Gastrocnemius medialis (tissue), 4 donors: ENCODE results near the gene MYOZ2. TPM values are rescaled to one million over a fixed set of nuclear protein-coding genes. Genes with fewer than 3 reads are reported as not detected.

Experiments used
- ATAC-seq, 2 donors: fragments of 150-250 bp; one replicate each; pipeline ENCODE4 v1.9.1; 2016
- DNase-seq, 2 donors: peaks; one replicate each; pipeline ENCODE4 v3.0.0-alpha.2; 2019
- H3K27ac ChIP-seq, 4 donors: fragments of 200-600 bp; sonication (generic); 1 replicate in 1 of 4; 2 replicates in 3 of 4; pipeline ENCODE4 v1.5.1; 2016 to 2018; ENCODE audit warnings: mild to moderate bottlenecking in 2 of 4, moderate library complexity in 1 of 4
- H3K27me3 ChIP-seq, 3 donors: fragments of 200-600 bp; sonication (generic) in 2 of 3; 1 replicate in 1 of 3; 2 replicates in 2 of 3; pipeline versions ENCODE4 v1.5.1 to v1.6.0; 2016 to 2019; ENCODE audit warnings: mild to moderate bottlenecking in 1 of 3, moderate library complexity in 1 of 3
- H3K36me3 ChIP-seq, 2 donors: fragments of 200-600 bp; sonication (generic) in 1 of 2; one replicate each; pipeline ENCODE4 v1.5.1; 2017 to 2018
- H3K4me1 ChIP-seq, 2 donors: fragments of 200-600 bp; sonication (generic) in 1 of 2; one replicate each; pipeline ENCODE4 v1.5.1; 2016 to 2017; ENCODE audit warnings: mild to moderate bottlenecking in 2 of 2
- H3K4me3 ChIP-seq, 4 donors: fragments of 200-600 bp; sonication (generic) in 3 of 4; 1 replicate in 1 of 4; 2 replicates in 3 of 4; pipeline ENCODE4 v1.5.1; 2016 to 2019; ENCODE audit warnings: mild to moderate bottlenecking in 2 of 4
- H3K9me3 ChIP-seq, 3 donors: fragments of 200-600 bp; sonication (generic) in 2 of 3; 1 replicate in 1 of 3; 2 replicates in 2 of 3; pipeline ENCODE4 v1.5.1; 2016 to 2019
- CTCF ChIP-seq, 5 experiments: fragments of 450-650 bp in 3 of 5; fragments of 200-600 bp in 2 of 5; sonication (generic) in 2 of 5; IDR thresholded peaks in 4 of 5; conservative IDR thresholded peaks in 1 of 5; 1 replicate in 4 of 5; 2 replicates in 1 of 5; pipeline ENCODE4 v1.5.1; 2016 to 2019; ENCODE audit warnings: antibody characterized with exemption in 5 of 5, mild to moderate bottlenecking in 3 of 5, moderate library complexity in 3 of 5
- POLR2A ChIP-seq, 2 donors: fragments of 450-650 bp; IDR thresholded peaks; one replicate each; pipeline ENCODE4 v1.6.1; 2017; ENCODE audit warnings: antibody characterized with exemption in 2 of 2, mild to moderate bottlenecking in 2 of 2, moderate library complexity in 2 of 2
- in situ Hi-C, 4 donors: fragments of 200-750 bp; cut with MboI; loops; one replicate each; pipeline versions ENCODE4 v1.15.0 to v1.8.0; 2017; ENCODE audit warnings: low sequenced_read_pairs in 4 of 4
- intact Hi-C: fragments of 100-400 bp; cut with DNase I; formaldehyde crosslinking; loops from one replicate; pipeline ENCODE4 v1.15.1; 2023; ENCODE audit warnings: low total_unique reads
- total RNA-seq, 4 donors: library from RNA; depleted of rRNA; stranded (reverse); fragments of >200 nt; gene quantifications; one replicate each; pipeline versions ENCODE4 v1.1.0 to v1.2.3, GENCODE V29; 2016

The MYOZ2 gene
- total RNA-seq, 4 donors from 2014 or later: 30.6 to 290 (median 87.9) TPM

GRCh38 chr4:119149110-119149509, 13.5 kb downstream of the MYOZ2 start:
- Histone ChIP-seq H3K27ac (peak overlapping the region; percentile 62 to 89 (median 73)), H3K36me3 (peaks cover 0 to 10% of the 10 kb centered on the region in 2 donors), H3K4me1 (peaks cover 0 to 29% of the 10 kb centered on the region in 2 donors), H3K4me3 (peak overlapping the region in 2 of 4 donors; percentile 24 to 39), H3K9me3 (no peaks in the 10 kb centered on the region), H3K27me3 (no peaks in the 10 kb centered on the region)
- intact Hi-C loops (loop anchor here (10.0 kb wide), 1 partner anchor 254 kb away; no protein-coding TSS in a partner anchor), in situ Hi-C loops (loop anchor here in 1 of 4 donors (25.0 kb wide), 1 partner anchor 162 kb away; no protein-coding TSS in a partner anchor)
- ATAC-seq (peak; percentile 25 to 54), DNase-seq (no peak)
- TF ChIP-seq POLR2A (IDR thresholded peaks at IDR 0.05): no peak
- TF ChIP-seq CTCF (IDR thresholded peaks at IDR 0.05 in 4 of 5, conservative IDR thresholded peaks at IDR 0.05 in 1 of 5): no peak

- DNase-seq: no peak
- Histone ChIP-seq H3K36me3 (peaks cover 0 to 14% of the 10 kb centered on the region in 2 donors), H3K4me1 (peaks cover 0 to 22% of the 10 kb centered on the region in 2 donors), H3K27ac (peak overlapping the region; percentile 41 to 89 (median 70)), H3K27me3 (no peaks in the 10 kb centered on the region), H3K4me3 (no peak overlapping the region), H3K9me3 (no peaks in the 10 kb centered on the region)
- in situ Hi-C loops (no loop called here), intact Hi-C loops (no loop called here)
- TF ChIP-seq POLR2A (IDR thresholded peaks at IDR 0.05) (no peak), CTCF (IDR thresholded peaks at IDR 0.05 in 4 of 5, conservative IDR thresholded peaks at IDR 0.05 in 1 of 5) (no peak)
- ATAC-seq: peak; percentile 36 to 55
These were observed 15.5 kb downstream of the MYOZ2 start for GRCh38 chr4:119151161-119151560.

GRCh38 chr4:119152741-119153140, 17.1 kb downstream of the MYOZ2 start:
- in situ Hi-C loops (no loop called here), intact Hi-C loops (no loop called here)
- no peak for DNase-seq
- peak; percentile 37 to 59 for ATAC-seq
- Histone ChIP-seq H3K4me1 (peaks cover 0 to 14% of the 10 kb centered on the region in 2 donors), H3K36me3 (peaks cover 0 to 14% of the 10 kb centered on the region in 2 donors), H3K9me3 (no peaks in the 10 kb centered on the region), H3K27me3 (no peaks in the 10 kb centered on the region), H3K4me3 (no peak overlapping the region), H3K27ac (peak overlapping the region; percentile 5 to 89 (median 70))
- no peak for TF ChIP-seq POLR2A (IDR thresholded peaks at IDR 0.05)
- no peak for TF ChIP-seq CTCF (IDR thresholded peaks at IDR 0.05 in 4 of 5, conservative IDR thresholded peaks at IDR 0.05 in 1 of 5)

- Histone ChIP-seq H3K27ac (peak overlapping the region in 2 of 4 donors; percentile 9 to 35), H3K36me3 (no peaks in the 10 kb centered on the region), H3K27me3 (no peaks in the 10 kb centered on the region), H3K4me1 (no peaks in the 10 kb centered on the region), H3K9me3 (no peaks in the 10 kb centered on the region), H3K4me3 (no peak overlapping the region)
- TF ChIP-seq POLR2A (IDR thresholded peaks at IDR 0.05) (no peak), CTCF (IDR thresholded peaks at IDR 0.05 in 4 of 5, conservative IDR thresholded peaks at IDR 0.05 in 1 of 5) (no peak)
- DNase-seq (no peak), ATAC-seq (no peak)
- in situ Hi-C loops: no loop called here
- intact Hi-C loops: no loop called here
These were observed 26.5 kb downstream of the MYOZ2 start for GRCh38 chr4:119162174-119162573.

DNA sequence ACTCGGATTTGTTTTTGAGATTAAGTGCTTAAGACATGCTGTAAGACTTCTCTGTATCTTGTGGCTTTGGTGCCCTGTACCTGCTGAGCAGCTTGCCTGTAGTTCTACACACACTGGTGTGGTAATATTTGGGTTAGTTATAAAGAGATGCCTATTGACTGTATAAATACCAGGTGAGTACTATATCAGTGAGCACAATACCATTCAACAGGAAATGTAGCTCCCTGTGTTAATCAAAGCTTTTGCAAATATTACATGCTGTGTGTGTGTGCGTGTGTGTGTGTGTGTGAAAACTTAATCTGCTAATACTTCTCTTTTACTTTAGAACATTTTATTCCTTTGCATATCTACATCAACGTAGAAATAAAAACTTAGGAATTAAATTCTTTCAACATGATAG, 30.1 kb downstream of the MYOZ2 start:
- no peaks in the 10 kb centered on the region for H3K9me3 ChIP-seq
- no peaks in the 10 kb centered on the region for H3K36me3 ChIP-seq
- no peaks in the 10 kb centered on the region for H3K27me3 ChIP-seq
- no peak overlapping the region for H3K27ac ChIP-seq
- ATAC-seq (no peak), DNase-seq (no peak)
- H3K4me1 ChIP-seq: no peaks in the 10 kb centered on the region
- in situ Hi-C loops: no loop called here
- intact Hi-C loops: no loop called here
- no peak overlapping the region for H3K4me3 ChIP-seq
- TF ChIP-seq CTCF (IDR thresholded peaks at IDR 0.05 in 4 of 5, conservative IDR thresholded peaks at IDR 0.05 in 1 of 5) (no peak), POLR2A (IDR thresholded peaks at IDR 0.05) (no peak)
